Measurements from ENCODE around the gene MGAM2.
"Not testable (repeated sequence)": the region's sequence is repeated elsewhere in the genome, so short reads cannot be mapped to it uniquely, and the experiment has no call there.

MGAM2 gene

GRCh38 chr7:142111499-142111898 is at the start of gene MGAM2:
TSS of gene MGAM2 (plus strand) at chr7:142111718. CDS start at chr7:142116874, 5,156 bp downstream.
- no peak for DNase-seq (ENCODE audit: low spot score)

- peak; percentile 6 for DNase-seq (ENCODE audit: low spot score)
Observed at GRCh38 chr7:142063551-142064442, 47.7 kb upstream of the MGAM2 start.

- DNase-seq (ENCODE audit: low spot score): no peak
Observed at GRCh38 chr7:142066536-142066935, 45.0 kb upstream of the MGAM2 start.

GRCh38 chr7:142077762-142078161 is 33.8 kb upstream of the MGAM2 start:
- DNase-seq (ENCODE audit: low spot score): no peak

GRCh38 chr7:142083605-142084004 is 27.9 kb upstream of the MGAM2 start:
- DNase-seq (ENCODE audit: low spot score): no peak

GRCh38 chr7:142085428-142085827 is 26.1 kb upstream of the MGAM2 start:
- no peak for DNase-seq (ENCODE audit: low spot score)

GRCh38 chr7:142088022-142088714 is 23.4 kb upstream of the MGAM2 start:
- no peak for DNase-seq (ENCODE audit: low spot score)

GRCh38 chr7:142089035-142089434 is 22.5 kb upstream of the MGAM2 start:
- DNase-seq (ENCODE audit: low spot score): no peak

- DNase-seq (ENCODE audit: low spot score): no peak
Observed at GRCh38 chr7:142091961-142092360, 19.6 kb upstream of the MGAM2 start.

- DNase-seq (ENCODE audit: low spot score): no peak
Observed at GRCh38 chr7:142094861-142095260, 16.7 kb upstream of the MGAM2 start.

GRCh38 chr7:142097571-142097970 is 13.9 kb upstream of the MGAM2 start:
- no peak for DNase-seq (ENCODE audit: low spot score)

- DNase-seq (ENCODE audit: low spot score): no peak
Observed at GRCh38 chr7:142098004-142098403, 13.5 kb upstream of the MGAM2 start.

- DNase-seq (ENCODE audit: low spot score): not testable (repeated sequence)
Observed at GRCh38 chr7:142099347-142099746, 12.2 kb upstream of the MGAM2 start.

GRCh38 chr7:142100634-142101033 is 10.9 kb upstream of the MGAM2 start:
- DNase-seq (ENCODE audit: low spot score): no peak

- DNase-seq (ENCODE audit: low spot score): not testable (repeated sequence)
Observed at GRCh38 chr7:142101794-142102193, 9.7 kb upstream of the MGAM2 start.

- no peak for DNase-seq (ENCODE audit: low spot score)
Observed at GRCh38 chr7:142104550-142105527, 6.7 kb upstream of the MGAM2 start.

GRCh38 chr7:142108728-142109505 is 2.6 kb upstream of the MGAM2 start:
- DNase-seq (ENCODE audit: low spot score): no peak

GRCh38 chr7:142110098-142110497 is 1.4 kb upstream of the MGAM2 start:
- DNase-seq (ENCODE audit: low spot score): no peak

GRCh38 chr7:142110638-142111037 is 880 bp upstream of the MGAM2 start:
- DNase-seq (ENCODE audit: low spot score): no peak

- DNase-seq (ENCODE audit: low spot score): no peak
Observed at GRCh38 chr7:142112086-142112485, 568 bp downstream of the MGAM2 start.

GRCh38 chr7:142114207-142114606 is 2.7 kb downstream of the MGAM2 start:
- no peak for DNase-seq (ENCODE audit: low spot score)
